Measurements from ENCODE around the gene CDH4.
"Not testable (repeated sequence)": the region's sequence is repeated elsewhere in the genome, so short reads cannot be mapped to it uniquely, and the experiment has no call there.

Gene CDH4

DNA sequence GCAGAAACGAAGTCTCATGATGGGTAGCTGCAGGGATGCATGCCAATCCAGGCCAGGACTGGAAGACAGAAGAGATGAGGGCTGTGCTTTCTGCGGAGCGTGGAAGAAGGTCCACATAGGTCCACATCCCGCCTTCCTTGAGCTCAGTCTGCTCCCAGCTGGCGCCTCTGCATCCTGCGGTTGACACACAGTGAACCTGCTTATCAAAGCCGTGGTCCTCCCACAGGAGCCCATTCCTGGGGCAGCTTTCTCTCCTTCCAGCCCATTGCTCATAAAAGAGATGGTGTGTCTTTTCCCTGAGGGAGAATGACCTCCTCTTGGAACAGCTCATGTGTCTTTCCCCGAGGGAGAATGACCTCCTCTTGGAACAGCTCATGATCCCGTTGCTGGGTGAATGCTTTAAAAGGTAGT, 225.4 kb downstream of the CDH4 start:
- no peak for DNase-seq

DNA sequence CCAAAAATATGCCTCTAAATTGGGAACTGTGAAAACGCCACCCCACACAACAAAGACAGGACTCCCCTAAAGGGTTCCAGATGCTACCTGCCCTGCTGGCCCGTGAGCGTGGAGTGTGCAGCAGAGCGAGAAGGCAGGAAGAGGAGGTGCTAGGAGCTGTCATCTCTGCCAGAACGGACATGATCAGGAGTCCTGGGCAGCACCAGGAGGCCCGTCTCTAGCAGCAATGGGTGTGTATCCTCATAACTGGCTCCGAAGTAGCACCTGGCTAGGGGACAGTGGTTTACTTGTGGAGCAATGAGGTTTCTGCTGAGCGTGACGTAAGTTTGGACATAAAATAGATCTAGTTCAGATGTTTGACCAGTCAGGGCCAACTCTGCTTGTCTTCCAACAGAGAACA, 226.0 kb downstream of the CDH4 start:
- no peak for DNase-seq

DNA sequence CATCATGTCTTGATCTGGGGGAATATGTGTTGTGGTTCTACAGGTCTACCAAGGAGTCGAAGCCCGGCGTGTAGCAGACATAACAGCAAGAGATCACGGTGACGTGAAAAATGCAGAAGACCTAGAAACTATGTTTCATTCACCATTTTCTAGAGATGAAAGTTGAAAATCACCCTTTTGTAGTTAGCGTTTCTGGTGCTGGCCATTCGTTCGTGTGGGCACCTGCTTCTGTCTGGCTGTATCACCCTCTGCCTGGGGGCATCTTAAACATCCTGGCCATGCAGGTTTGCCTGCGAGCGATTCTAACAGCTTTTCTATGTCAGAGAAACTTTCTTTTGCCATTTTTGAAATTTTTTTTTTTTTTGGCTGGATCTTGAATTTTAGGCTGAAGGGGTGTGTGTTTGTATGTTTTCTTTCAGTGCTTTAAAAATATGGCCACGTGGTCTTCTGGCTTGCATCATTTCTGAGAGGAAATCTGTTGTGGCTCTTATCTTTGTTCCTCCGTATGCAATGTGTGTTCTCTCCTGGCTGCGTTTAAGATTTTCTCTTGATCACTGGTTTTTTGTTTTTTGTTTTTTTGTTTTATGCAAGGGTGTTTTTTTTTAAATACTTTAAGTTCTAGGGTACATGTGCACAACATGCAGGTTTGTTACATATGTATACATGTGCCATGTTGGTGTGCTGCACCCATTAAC, 226.7 kb downstream of the CDH4 start:
- DNase-seq: no peak

DNA sequence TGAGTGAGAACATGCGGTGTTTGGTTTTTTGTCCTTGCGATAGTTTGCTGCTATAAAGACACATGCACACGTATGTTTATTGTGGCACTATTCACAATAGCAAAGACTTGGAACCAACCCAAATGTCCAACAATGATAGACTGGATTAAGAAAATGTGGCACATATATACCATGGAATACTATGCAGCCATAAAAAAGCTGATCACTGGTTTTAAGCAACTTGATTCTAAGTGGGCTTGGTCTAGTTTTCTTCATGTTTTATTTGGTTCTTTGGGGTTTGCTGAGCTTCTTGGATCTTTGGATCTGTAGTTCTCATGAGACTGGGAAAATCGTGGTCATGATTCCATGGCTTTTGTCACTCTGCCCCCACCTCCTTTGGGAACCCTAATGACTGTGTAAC, 227.4 kb downstream of the CDH4 start:
- DNase-seq: not testable (repeated sequence)

GRCh38 chr20:61480158-61480825, 228.2 kb downstream of the CDH4 start:
- DNase-seq: no peak

- DNase-seq: no peak
These were observed 230.2 kb downstream of the CDH4 start for GRCh38 chr20:61482056-61482887.

DNA sequence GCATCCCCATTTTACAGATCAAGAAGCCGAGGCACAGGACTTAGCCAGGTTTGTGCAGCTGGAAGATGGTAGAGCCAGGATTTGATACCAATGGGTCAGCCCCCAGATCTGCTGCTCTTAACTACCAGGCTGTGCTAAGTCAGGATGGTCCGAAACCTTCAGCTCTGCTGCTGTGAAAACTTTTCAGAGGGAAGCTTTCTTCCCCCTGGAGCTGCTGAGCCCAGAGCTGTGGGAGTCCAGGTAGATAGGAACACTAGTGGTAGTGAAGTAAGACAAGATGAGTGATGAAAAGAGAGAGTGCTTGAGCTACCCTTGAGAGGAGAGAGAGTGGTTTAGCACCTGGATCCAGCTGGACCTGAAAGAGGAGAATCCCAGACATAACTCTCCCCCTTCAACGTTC, 230.8 kb downstream of the CDH4 start:
- DNase-seq: no peak

GRCh38 chr20:61483336-61484067, 231.4 kb downstream of the CDH4 start:
- no peak for DNase-seq

GRCh38 chr20:61486198-61486597, 234.1 kb downstream of the CDH4 start:
- DNase-seq: no peak

GRCh38 chr20:61487346-61487996, 235.4 kb downstream of the CDH4 start:
- no peak for DNase-seq

GRCh38 chr20:61487997-61488371, 235.9 kb downstream of the CDH4 start:
- no peak for DNase-seq

DNA sequence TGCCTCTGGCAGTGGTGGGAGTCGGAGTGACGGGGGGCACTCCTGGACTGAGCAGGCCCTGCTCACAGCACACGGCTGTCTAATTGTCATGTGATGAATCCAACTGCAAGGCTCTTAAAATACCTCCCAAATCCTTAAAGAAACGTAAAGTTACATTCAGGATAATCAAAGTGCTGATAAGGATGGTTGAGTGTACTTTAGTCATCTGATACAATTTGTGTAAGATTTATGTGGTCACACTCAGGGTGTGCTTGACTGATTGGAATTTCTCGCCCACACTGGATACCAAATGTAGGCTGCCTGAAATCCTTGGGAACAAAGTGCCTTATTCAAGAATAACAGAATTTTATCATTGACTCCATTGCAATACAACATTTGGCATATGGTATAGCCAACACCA, 238.7 kb downstream of the CDH4 start:
- DNase-seq: no peak

DNA sequence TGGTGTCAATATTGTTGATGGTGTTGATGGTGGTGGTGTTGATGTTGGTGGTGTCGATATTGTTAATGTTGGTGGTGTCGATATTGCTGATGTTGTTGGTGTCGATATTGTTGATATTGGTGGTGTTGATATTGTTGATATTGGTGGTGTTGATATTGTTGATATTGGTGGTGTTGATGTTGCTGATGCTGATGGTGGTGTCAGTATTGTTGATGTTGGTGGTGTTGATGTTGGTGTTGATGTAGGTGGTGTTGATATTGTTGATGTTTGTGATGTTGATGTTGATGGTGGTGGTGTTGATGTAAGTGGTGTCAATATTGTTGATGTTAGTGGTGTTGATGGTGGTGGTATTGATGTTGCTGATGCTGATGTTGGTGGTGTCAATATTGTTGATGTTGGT, 240.0 kb downstream of the CDH4 start:
- DNase-seq: no peak

- DNase-seq: no peak
These were observed 241.8 kb downstream of the CDH4 start for GRCh38 chr20:61493798-61494305.

GRCh38 chr20:61494763-61495575, 242.9 kb downstream of the CDH4 start:
- DNase-seq: no peak

DNA sequence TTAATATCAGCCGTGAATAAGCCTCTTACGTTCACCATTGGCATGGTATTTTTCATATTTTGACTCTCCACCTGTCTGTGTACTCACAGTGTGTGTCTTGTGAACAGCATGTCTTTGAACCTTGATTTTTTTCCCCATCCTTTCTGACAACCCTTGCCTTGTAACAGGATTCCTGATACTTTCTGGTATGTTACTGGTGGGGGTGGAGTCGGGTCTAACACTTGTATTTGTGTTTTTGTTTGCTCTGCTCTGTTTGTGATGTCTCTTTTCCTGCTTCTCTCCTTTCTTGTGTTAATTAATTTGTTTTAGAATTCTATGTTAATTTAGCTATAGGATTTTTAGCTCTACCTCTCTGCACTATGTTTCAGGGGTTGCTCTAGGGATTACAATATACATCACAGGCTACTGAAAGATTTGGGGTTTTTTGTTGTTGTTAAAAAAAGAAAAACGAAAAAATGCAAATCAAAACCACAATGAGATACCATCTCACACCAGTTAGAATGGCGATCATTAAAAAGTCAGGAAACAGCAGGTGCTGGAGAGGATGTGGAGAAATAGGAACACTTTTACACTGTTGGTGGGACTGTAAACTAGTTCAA, 245.1 kb downstream of the CDH4 start:
- DNase-seq: no peak

- DNase-seq: peak; percentile 32
These were observed 247.9 kb downstream of the CDH4 start for GRCh38 chr20:61499859-61500554.

GRCh38 chr20:61500791-61501321, 248.8 kb downstream of the CDH4 start:
- DNase-seq: peak; percentile 39

GRCh38 chr20:61502433-61502832, 250.4 kb downstream of the CDH4 start:
- no peak for DNase-seq

GRCh38 chr20:61503106-61503505, 251.0 kb downstream of the CDH4 start:
- DNase-seq: no peak

Measured in fibroblast of skin of right quadriceps (primary cell).